SU-DHL-6 (cell line): ENCODE results near the gene MLKL.

Experiments
- H2AFZ ChIP-seq: fragments of 200-600 bp; sonication (generic); 2 replicates; pipeline ENCODE4 v1.6.1; 2014; ENCODE audit warnings: low read depth, mild to moderate bottlenecking, moderate library complexity, mixed read lengths, antibody characterized with exemption, low read length; ENCODE audit not compliant: severe bottlenecking
- H3F3A ChIP-seq: fragments of 200-600 bp; shearing (Covaris generic); 2 replicates; pipeline ENCODE4 v1.6.0; 2016; ENCODE audit warnings: antibody characterized with exemption, mild to moderate bottlenecking; ENCODE audit not compliant: insufficient read depth
- H3K27ac ChIP-seq: fragments of 200-600 bp; sonication (generic); 2 replicates; pipeline ENCODE4 v1.5.1; 2016; ENCODE audit warnings: low read depth, mild to moderate bottlenecking, low read length, moderate library complexity, mixed read lengths
- H3K27me3 ChIP-seq: fragments of 200-600 bp; sonication (generic), shearing (Covaris generic); 2 replicates; pipeline ENCODE4 v1.6.0; 2014; ENCODE audit warnings: mild to moderate bottlenecking, low read length
- H3K36me3 ChIP-seq: fragments of 200-600 bp; sonication (generic); 2 replicates; pipeline ENCODE4 v1.6.1; 2014; ENCODE audit warnings: mild to moderate bottlenecking, low read length, mixed read lengths
- H3K4me2 ChIP-seq: fragments of 300-600, 200-600 bp; shearing (Covaris generic), sonication (generic); 2 replicates; pipeline ENCODE4 v1.6.0; 2014; ENCODE audit warnings: low read length, low read depth, mild to moderate bottlenecking; ENCODE audit not compliant: poor library complexity, severe bottlenecking
- H3K4me3 ChIP-seq: fragments of 200-600 bp; sonication (generic); 2 replicates; pipeline ENCODE4 v1.5.1; 2014; ENCODE audit warnings: antibody characterized with exemption, low read length, mild to moderate bottlenecking, mixed read lengths; ENCODE audit not compliant: insufficient read depth, poor library complexity, severe bottlenecking
- H3K79me2 ChIP-seq: fragments of 200-600 bp; sonication (generic); 2 replicates; pipeline ENCODE4 v1.6.1; 2014; ENCODE audit warnings: mild to moderate bottlenecking, low read length, moderate library complexity; ENCODE audit not compliant: insufficient read depth
- H3K9ac ChIP-seq: fragments of 200-600 bp; sonication (generic); 2 replicates; pipeline ENCODE4 v1.7.0; 2014; ENCODE audit warnings: mild to moderate bottlenecking, low read length
- H3K9me2 ChIP-seq: fragments of 200-600 bp; sonication (generic); replicated peaks from 2 replicates; pipeline ENCODE4 v1.6.1; 2014; ENCODE audit warnings: low read length; ENCODE audit not compliant: insufficient read depth
- H3K9me3 ChIP-seq: fragments of 200-600 bp; sonication (generic); 2 replicates; pipeline ENCODE4 v1.6.1; 2014; ENCODE audit warnings: low read length, mixed read lengths; ENCODE audit not compliant: insufficient read depth
- H4K20me1 ChIP-seq: fragments of 200-600 bp; sonication (generic); 2 replicates; pipeline ENCODE4 v1.6.1; 2014; ENCODE audit warnings: low read depth, mild to moderate bottlenecking, antibody characterized with exemption, low read length, moderate library complexity, mixed read lengths
- CTCF ChIP-seq: fragments of 200-600 bp; sonication (generic); IDR thresholded peaks from one replicate; pipeline ENCODE4 v1.5.1; 2017; ENCODE audit warnings: antibody characterized with exemption, mild to moderate bottlenecking, low read length, moderate library complexity; ENCODE audit not compliant: insufficient read depth, poor library complexity, severe bottlenecking
- EZH2phosphoT487 ChIP-seq: fragments of 200-600 bp; sonication (generic), shearing (Covaris generic); conservative IDR thresholded peaks from 2 replicates; pipeline ENCODE4 v1.6.1; 2018; ENCODE audit warnings: mild to moderate bottlenecking, antibody characterized with exemption, low read length, moderate library complexity, mixed read lengths

The MLKL gene

GRCh38 chr16:74727903-74728302 is 27.2 kb upstream of the MLKL start:
- Histone ChIP-seq H3K9ac (no peak overlapping the region), H3K36me3 (no peaks in the 10 kb centered on the region), H3K4me3 (no peak overlapping the region), H3F3A (no peaks in the 10 kb centered on the region), H3K9me3 (no peaks in the 10 kb centered on the region), H3K9me2 (no peaks in the 10 kb centered on the region), H3K4me2 (no peak overlapping the region), H3K27me3 (no peaks in the 10 kb centered on the region), H4K20me1 (no peaks in the 10 kb centered on the region), H2AFZ (no peak overlapping the region), H3K79me2 (no peaks in the 10 kb centered on the region), H3K27ac (no peak overlapping the region)
- TF ChIP-seq EZH2phosphoT487 (no peak), CTCF (no peak)

GRCh38 chr16:74726716-74727115 is 26.1 kb upstream of the MLKL start:
- Histone ChIP-seq H4K20me1 (no peaks in the 10 kb centered on the region), H2AFZ (no peak overlapping the region), H3K36me3 (no peaks in the 10 kb centered on the region), H3K27ac (no peak overlapping the region), H3F3A (no peaks in the 10 kb centered on the region), H3K4me2 (no peak overlapping the region), H3K27me3 (no peaks in the 10 kb centered on the region), H3K9me3 (no peaks in the 10 kb centered on the region), H3K4me3 (no peak overlapping the region), H3K9me2 (no peaks in the 10 kb centered on the region), H3K79me2 (no peaks in the 10 kb centered on the region), H3K9ac (no peak overlapping the region)
- TF ChIP-seq CTCF (peak; percentile 68), EZH2phosphoT487 (no peak)

- H3K9me2 ChIP-seq: no peaks in the 10 kb centered on the region
- H3K4me2 ChIP-seq: no peak overlapping the region
- H3K36me3 ChIP-seq: no peaks in the 10 kb centered on the region
- no peaks in the 10 kb centered on the region for H3K27me3 ChIP-seq
- H3K27ac ChIP-seq: no peak overlapping the region
- H3K4me3 ChIP-seq: no peak overlapping the region
- no peak overlapping the region for H2AFZ ChIP-seq
- no peaks in the 10 kb centered on the region for H3K9me3 ChIP-seq
- H3K9ac ChIP-seq: no peak overlapping the region
- TF ChIP-seq EZH2phosphoT487 (no peak), CTCF (no peak)
- no peaks in the 10 kb centered on the region for H3K79me2 ChIP-seq
- no peaks in the 10 kb centered on the region for H4K20me1 ChIP-seq
- H3F3A ChIP-seq: no peaks in the 10 kb centered on the region
These were observed 25.2 kb upstream of the MLKL start for GRCh38 chr16:74725651-74726455.
